ENCODE results near the gene RNF32. TPM values are rescaled to one million over a fixed set of nuclear protein-coding genes. Genes with fewer than 3 reads are reported as not detected.
"Not testable (repeated sequence)": the region's sequence is repeated elsewhere in the genome, so short reads cannot be mapped to it uniquely, and the experiment has no call there.

The RNF32 gene
- total RNA-seq, 1 donor from 2014 or later, result 2.2 TPM

GRCh38 chr7:156642306-156643045 is 1.9 kb downstream of the RNF32 start:
- DNase-seq, result no peak

- not testable (repeated sequence) for DNase-seq
Measured at GRCh38 chr7:156647330-156647729, 6.8 kb downstream of the RNF32 start.

- DNase-seq, result no peak
Measured at GRCh38 chr7:156650042-156650441, 9.5 kb downstream of the RNF32 start.

- no peak for DNase-seq
Measured at GRCh38 chr7:156651474-156651873, 10.9 kb downstream of the RNF32 start.

- DNase-seq, result no peak
Measured at GRCh38 chr7:156652886-156653568, 12.5 kb downstream of the RNF32 start.

GRCh38 chr7:156654511-156655234 is 14.1 kb downstream of the RNF32 start:
- DNase-seq, result no peak

- DNase-seq, result no peak
Measured at GRCh38 chr7:156655251-156655650, 14.7 kb downstream of the RNF32 start.

- no peak for DNase-seq
Measured at GRCh38 chr7:156655983-156656382, 15.4 kb downstream of the RNF32 start.

- DNase-seq, result no peak
Measured at GRCh38 chr7:156656598-156656997, 16.0 kb downstream of the RNF32 start.

GRCh38 chr7:156657681-156658080 is 17.1 kb downstream of the RNF32 start:
- no peak for DNase-seq

GRCh38 chr7:156659203-156659602 is 18.6 kb downstream of the RNF32 start:
- no peak for DNase-seq

- no peak for DNase-seq
Measured at GRCh38 chr7:156659961-156660360, 19.4 kb downstream of the RNF32 start.

GRCh38 chr7:156661637-156662036 is 21.1 kb downstream of the RNF32 start:
- no peak for DNase-seq

GRCh38 chr7:156662277-156662676 is 21.7 kb downstream of the RNF32 start:
- no peak for DNase-seq

GRCh38 chr7:156665101-156665500 is 24.5 kb downstream of the RNF32 start:
- DNase-seq, result no peak

GRCh38 chr7:156666368-156667109 is 26.0 kb downstream of the RNF32 start:
- DNase-seq, result no peak

GRCh38 chr7:156667110-156667426 is 26.5 kb downstream of the RNF32 start:
- no peak for DNase-seq

GRCh38 chr7:156668130-156668741 is 27.7 kb downstream of the RNF32 start:
- no peak for DNase-seq

- no peak for DNase-seq
Measured at GRCh38 chr7:156669035-156669828, 28.7 kb downstream of the RNF32 start.

GRCh38 chr7:156673454-156673853 is 32.9 kb downstream of the RNF32 start:
- no peak for DNase-seq

- DNase-seq, result no peak
Measured at GRCh38 chr7:156673902-156674301, 33.3 kb downstream of the RNF32 start.
